ENCODE data around the gene KLHDC1. TPM values are rescaled to one million over a fixed set of nuclear protein-coding genes. Genes with fewer than 3 reads are reported as not detected.

The KLHDC1 gene
- total and polyA plus RNA-seq, 9 of the 15 experiments (the other 6 are each of a cell fraction or from before 2014, with no cell fraction given) = 0.08 to 0.41 (median 0.18) TPM

DNA sequence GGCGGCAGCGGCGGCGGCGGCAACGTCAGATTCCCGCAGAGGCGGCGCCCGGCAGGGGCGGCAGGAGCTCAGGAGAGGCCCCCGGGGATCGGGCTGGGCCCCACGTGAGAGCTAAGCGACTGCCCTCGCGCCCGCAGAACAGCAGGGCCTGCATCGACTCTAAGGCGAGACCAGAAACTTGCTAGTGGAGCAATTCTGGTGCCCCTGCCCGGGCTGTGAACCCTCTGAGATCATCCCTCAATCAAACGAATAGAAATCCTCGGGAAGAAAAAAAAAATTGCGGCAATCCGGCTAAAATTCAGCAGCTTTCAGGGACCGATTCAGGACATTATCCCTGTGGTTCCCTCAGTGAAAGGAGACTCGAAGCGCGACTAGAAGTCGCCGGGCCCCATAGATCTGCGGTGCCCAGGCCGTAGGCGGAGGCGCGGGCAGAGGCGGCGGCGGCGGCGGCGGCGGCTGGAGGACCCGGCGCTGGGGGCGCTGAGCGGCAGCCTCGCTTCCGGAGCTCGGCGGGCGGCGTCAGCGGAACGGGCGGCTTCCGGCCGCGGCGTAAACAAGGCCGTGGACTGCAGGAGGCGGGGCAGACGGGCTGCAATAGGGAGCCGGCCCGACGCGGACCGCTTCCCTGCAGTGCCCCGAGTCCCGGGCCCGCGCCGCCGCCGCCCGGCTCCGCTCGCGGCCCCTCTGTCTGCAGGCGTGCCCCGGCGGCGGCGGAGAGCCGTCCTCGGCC lies 74.8 kb downstream of the KLHDC1 start, which contains the start of gene KLHDC2 (continued):
- TF ChIP-seq, protein P1, sequence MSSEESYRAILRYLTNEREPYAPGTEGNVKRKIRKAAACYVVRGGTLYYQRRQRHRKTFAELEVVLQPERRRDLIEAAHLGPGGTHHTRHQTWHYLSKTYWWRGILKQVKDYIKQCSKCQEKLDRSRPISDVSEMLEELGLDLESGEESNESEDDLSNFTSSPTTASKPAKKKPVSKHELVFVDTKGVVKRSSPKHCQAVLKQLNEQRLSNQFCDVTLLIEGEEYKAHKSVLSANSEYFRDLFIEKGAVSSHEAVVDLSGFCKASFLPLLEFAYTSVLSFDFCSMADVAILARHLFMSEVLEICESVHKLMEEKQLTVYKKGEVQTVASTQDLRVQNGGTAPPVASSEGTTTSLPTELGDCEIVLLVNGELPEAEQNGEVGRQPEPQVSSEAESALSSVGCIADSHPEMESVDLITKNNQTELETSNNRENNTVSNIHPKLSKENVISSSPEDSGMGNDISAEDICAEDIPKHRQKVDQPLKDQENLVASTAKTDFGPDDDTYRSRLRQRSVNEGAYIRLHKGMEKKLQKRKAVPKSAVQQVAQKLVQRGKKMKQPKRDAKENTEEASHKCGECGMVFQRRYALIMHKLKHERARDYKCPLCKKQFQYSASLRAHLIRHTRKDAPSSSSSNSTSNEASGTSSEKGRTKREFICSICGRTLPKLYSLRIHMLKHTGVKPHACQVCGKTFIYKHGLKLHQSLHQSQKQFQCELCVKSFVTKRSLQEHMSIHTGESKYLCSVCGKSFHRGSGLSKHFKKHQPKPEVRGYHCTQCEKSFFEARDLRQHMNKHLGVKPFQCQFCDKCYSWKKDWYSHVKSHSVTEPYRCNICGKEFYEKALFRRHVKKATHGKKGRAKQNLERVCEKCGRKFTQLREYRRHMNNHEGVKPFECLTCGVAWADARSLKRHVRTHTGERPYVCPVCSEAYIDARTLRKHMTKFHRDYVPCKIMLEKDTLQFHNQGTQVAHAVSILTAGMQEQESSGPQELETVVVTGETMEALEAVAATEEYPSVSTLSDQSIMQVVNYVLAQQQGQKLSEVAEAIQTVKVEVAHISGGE (CRISPR knock-in tag; IDR thresholded peaks at IDR 0.05) = peak; percentile 59 to 89 (median 61); a peak in 3 of 6 replicates
- TF ChIP-seq REST (IDR thresholded peaks at IDR 0.05; ENCODE audit: borderline replicate concordance) (no peak), REST (CRISPR knock-in tag; IDR thresholded peaks at IDR 0.05; ENCODE audit: low read depth) (no peak; the same call in 1 of the 2 replicates), BRCA1 (IDR thresholded peaks at IDR 0.05) (no peak), BRCA1 (CRISPR knock-in tag; IDR thresholded peaks at IDR 0.05) (no peak), SIX5 (IDR thresholded peaks at IDR 0.05; ENCODE audit: borderline replicate concordance in 1 of 2, insufficient read depth in 1 of 2, low read depth in 1 of 2, low read length in 2 of 2) (no peak), MITF (IDR thresholded peaks at IDR 0.05) (0 out of 2 replicates have a peak, but pooled peaks have one; percentile 11), NRF1 (conservative IDR thresholded peaks at IDR 0.05 in 1 of 2, IDR thresholded peaks at IDR 0.05 in 1 of 2) (peak in 1 of 2 experiments; percentile 15; a peak in 2 of 4 replicates), MCM5 (IDR thresholded peaks at IDR 0.05; ENCODE audit: low read depth) (no peak)
- TF ChIP-seq, protein P2, sequence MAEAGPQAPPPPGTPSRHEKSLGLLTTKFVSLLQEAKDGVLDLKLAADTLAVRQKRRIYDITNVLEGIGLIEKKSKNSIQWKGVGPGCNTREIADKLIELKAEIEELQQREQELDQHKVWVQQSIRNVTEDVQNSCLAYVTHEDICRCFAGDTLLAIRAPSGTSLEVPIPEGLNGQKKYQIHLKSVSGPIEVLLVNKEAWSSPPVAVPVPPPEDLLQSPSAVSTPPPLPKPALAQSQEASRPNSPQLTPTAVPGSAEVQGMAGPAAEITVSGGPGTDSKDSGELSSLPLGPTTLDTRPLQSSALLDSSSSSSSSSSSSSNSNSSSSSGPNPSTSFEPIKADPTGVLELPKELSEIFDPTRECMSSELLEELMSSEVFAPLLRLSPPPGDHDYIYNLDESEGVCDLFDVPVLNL (CRISPR knock-in tag; IDR thresholded peaks at IDR 0.05; ENCODE audit: low read depth) = no peak

All from K562 (cell line).